Stimulated activated naive CD8-positive, alpha-beta T cell treated with anti-CD3 and anti-CD28 coated beads, Interleukin-15, Interleukin-2, amounts not matched to agents 100 ng/mL and 50 ng/mL, for 24 hours (primary cell): Measurements from ENCODE around the gene ACOT7.
A peak's percentile ranks its signal among the peaks of the same experiment; 100 is the strongest.

Source experiments
- H3K27ac Mint-ChIP-seq: one replicate; pipeline ENCODE4 v1.8.0; 2021; ENCODE audit warnings: mild to moderate bottlenecking, mixed read lengths
- H3K27me3 Mint-ChIP-seq: one replicate; pipeline ENCODE4 v1.8.0; 2021; ENCODE audit warnings: mixed read lengths
- H3K36me3 Mint-ChIP-seq: one replicate; pipeline ENCODE4 v1.8.0; 2021; ENCODE audit warnings: low read depth, mixed read lengths
- H3K4me1 Mint-ChIP-seq: one replicate; pipeline ENCODE4 v1.8.0; 2021; ENCODE audit warnings: low read depth, mixed read lengths
- H3K4me3 Mint-ChIP-seq: one replicate; pipeline ENCODE4 v1.8.0; 2021; ENCODE audit warnings: mild to moderate bottlenecking, mixed read lengths
- H3K9me3 Mint-ChIP-seq: one replicate; pipeline ENCODE4 v1.8.0; 2021; ENCODE audit warnings: mixed read lengths

The ACOT7 gene

GRCh38 chr1:6267686-6268322, 125.8 kb downstream of the ACOT7 start:
- H3K27me3 Mint-ChIP-seq: no peaks in the 10 kb centered on the region
- H3K9me3 Mint-ChIP-seq: no peaks in the 10 kb centered on the region
- no peaks in the 10 kb centered on the region for H3K4me1 Mint-ChIP-seq
- H3K4me3 Mint-ChIP-seq: no peak overlapping the region
- no peak overlapping the region for H3K27ac Mint-ChIP-seq
- no peaks in the 10 kb centered on the region for H3K36me3 Mint-ChIP-seq

- peaks cover 3% of the 10 kb centered on the region for H3K4me1 Mint-ChIP-seq
- no peaks in the 10 kb centered on the region for H3K9me3 Mint-ChIP-seq
- H3K27ac Mint-ChIP-seq: no peak overlapping the region
- no peaks in the 10 kb centered on the region for H3K36me3 Mint-ChIP-seq
- H3K4me3 Mint-ChIP-seq: no peak overlapping the region
- H3K27me3 Mint-ChIP-seq: peaks cover 4% of the 10 kb centered on the region
These were observed 126.9 kb downstream of the ACOT7 start for GRCh38 chr1:6266641-6267040.

- Mint-ChIP-seq H3K4me1 (peaks cover 3% of the 10 kb centered on the region), H3K36me3 (no peaks in the 10 kb centered on the region), H3K27ac (no peak overlapping the region), H3K9me3 (no peaks in the 10 kb centered on the region), H3K4me3 (no peak overlapping the region), H3K27me3 (peaks cover 4% of the 10 kb centered on the region)
These were observed 128.4 kb downstream of the ACOT7 start for GRCh38 chr1:6265151-6265550.

- Mint-ChIP-seq H3K9me3 (no peaks in the 10 kb centered on the region), H3K4me1 (peaks cover 11% of the 10 kb centered on the region), H3K36me3 (no peaks in the 10 kb centered on the region), H3K27ac (no peak overlapping the region), H3K27me3 (peaks cover 13% of the 10 kb centered on the region), H3K4me3 (no peak overlapping the region)
These were observed 129.9 kb downstream of the ACOT7 start for GRCh38 chr1:6263716-6264115.

GRCh38 chr1:6262555-6263420, 130.8 kb downstream of the ACOT7 start:
- Mint-ChIP-seq H3K9me3 (no peaks in the 10 kb centered on the region), H3K27ac (no peak overlapping the region), H3K36me3 (no peaks in the 10 kb centered on the region), H3K4me1 (peaks cover 11% of the 10 kb centered on the region), H3K27me3 (peaks cover 13% of the 10 kb centered on the region), H3K4me3 (no peak overlapping the region)

- H3K4me3 Mint-ChIP-seq: peak overlapping the region; percentile 35
- no peaks in the 10 kb centered on the region for H3K9me3 Mint-ChIP-seq
- H3K27ac Mint-ChIP-seq: no peak overlapping the region
- H3K27me3 Mint-ChIP-seq: peaks cover 13% of the 10 kb centered on the region
- H3K36me3 Mint-ChIP-seq: no peaks in the 10 kb centered on the region
- peaks cover 11% of the 10 kb centered on the region for H3K4me1 Mint-ChIP-seq
These were observed 132.0 kb downstream of the ACOT7 start for GRCh38 chr1:6261615-6261995.

GRCh38 chr1:6260961-6261614, 132.5 kb downstream of the ACOT7 start, which contains the start of gene GPR153:
Gene GPR153 (minus strand): TSS chr1:6261098. CDS start chr1:6254905, 6,193 bp downstream.
- H3K36me3 Mint-ChIP-seq: no peaks in the 10 kb centered on the region
- H3K4me3 Mint-ChIP-seq: peak within 1 kb of the TSS; percentile 35
- peaks cover 11% of the 10 kb centered on the region for H3K4me1 Mint-ChIP-seq
- H3K27me3 Mint-ChIP-seq: peaks cover 13% of the 10 kb centered on the region
- no peak within 1 kb of the TSS for H3K27ac Mint-ChIP-seq
- H3K9me3 Mint-ChIP-seq: no peaks in the 10 kb centered on the region

- Mint-ChIP-seq H3K4me1 (peaks cover 11% of the 10 kb centered on the region), H3K27ac (no peak overlapping the region), H3K4me3 (no peak overlapping the region), H3K27me3 (peaks cover 13% of the 10 kb centered on the region), H3K9me3 (no peaks in the 10 kb centered on the region), H3K36me3 (no peaks in the 10 kb centered on the region)
These were observed 133.1 kb downstream of the ACOT7 start for GRCh38 chr1:6260433-6260934.

- peaks cover 13% of the 10 kb centered on the region for H3K27me3 Mint-ChIP-seq
- H3K4me3 Mint-ChIP-seq: peak overlapping the region; percentile 17
- no peaks in the 10 kb centered on the region for H3K36me3 Mint-ChIP-seq
- no peaks in the 10 kb centered on the region for H3K9me3 Mint-ChIP-seq
- peaks cover 11% of the 10 kb centered on the region for H3K4me1 Mint-ChIP-seq
- no peak overlapping the region for H3K27ac Mint-ChIP-seq
These were observed 133.8 kb downstream of the ACOT7 start for GRCh38 chr1:6259491-6260362.

GRCh38 chr1:6258675-6259074, 134.9 kb downstream of the ACOT7 start:
- Mint-ChIP-seq H3K9me3 (no peaks in the 10 kb centered on the region), H3K36me3 (no peaks in the 10 kb centered on the region)

GRCh38 chr1:6257541-6258069, 136.0 kb downstream of the ACOT7 start:
- H3K4me1 Mint-ChIP-seq: peaks cover 11% of the 10 kb centered on the region
- H3K36me3 Mint-ChIP-seq: no peaks in the 10 kb centered on the region
- H3K9me3 Mint-ChIP-seq: no peaks in the 10 kb centered on the region
- no peak overlapping the region for H3K4me3 Mint-ChIP-seq
- H3K27ac Mint-ChIP-seq: no peak overlapping the region
- H3K27me3 Mint-ChIP-seq: peaks cover 13% of the 10 kb centered on the region

More at GRCh38 chr1:6258675-6259074, 134.9 kb downstream of the ACOT7 start:
- Mint-ChIP-seq H3K27ac (no peak overlapping the region), H3K4me3 (no peak overlapping the region), H3K27me3 (peaks cover 13% of the 10 kb centered on the region), H3K4me1 (peaks cover 11% of the 10 kb centered on the region)

GRCh38 chr1:6256645-6257044, 136.9 kb downstream of the ACOT7 start:
- peaks cover 8% of the 10 kb centered on the region for H3K27me3 Mint-ChIP-seq
- peaks cover 8% of the 10 kb centered on the region for H3K4me1 Mint-ChIP-seq
- H3K4me3 Mint-ChIP-seq: no peak overlapping the region

GRCh38 chr1:6254691-6255090, 138.9 kb downstream of the ACOT7 start:
- H3K27ac Mint-ChIP-seq: no peak overlapping the region
- no peak overlapping the region for H3K4me3 Mint-ChIP-seq
- H3K9me3 Mint-ChIP-seq: no peaks in the 10 kb centered on the region
- peaks cover 19% of the 10 kb centered on the region for H3K27me3 Mint-ChIP-seq
- peaks cover 7% of the 10 kb centered on the region for H3K4me1 Mint-ChIP-seq
- H3K36me3 Mint-ChIP-seq: no peaks in the 10 kb centered on the region

More at GRCh38 chr1:6256645-6257044, 136.9 kb downstream of the ACOT7 start:
- Mint-ChIP-seq H3K9me3 (no peaks in the 10 kb centered on the region), H3K27ac (no peak overlapping the region), H3K36me3 (no peaks in the 10 kb centered on the region)

GRCh38 chr1:6253380-6253779, 140.2 kb downstream of the ACOT7 start:
- Mint-ChIP-seq H3K27me3 (peaks cover 14% of the 10 kb centered on the region), H3K27ac (no peak overlapping the region), H3K36me3 (no peaks in the 10 kb centered on the region), H3K4me3 (no peak overlapping the region), H3K4me1 (peaks cover 2% of the 10 kb centered on the region), H3K9me3 (no peaks in the 10 kb centered on the region)
